GM21381 (cell line): ENCODE data around the gene SLC25A34.

Source experiments
- ATAC-seq: cut with Tn5 transposase; IDR thresholded peaks from one replicate; pipeline ENCODE4 v1.9.1; 2021; ENCODE audit warnings: mild to moderate bottlenecking, moderate library complexity; ENCODE audit not compliant: unreplicated experiment

Gene SLC25A34

GRCh38 chr1:15731735-15732685 lies 4.0 kb upstream of the SLC25A34 start:
- ATAC-seq: no peak

- no peak for ATAC-seq
Observed at GRCh38 chr1:15732686-15733081, 3.4 kb upstream of the SLC25A34 start.

- ATAC-seq: no peak
Observed at GRCh38 chr1:15733218-15733725, 2.8 kb upstream of the SLC25A34 start.

DNA sequence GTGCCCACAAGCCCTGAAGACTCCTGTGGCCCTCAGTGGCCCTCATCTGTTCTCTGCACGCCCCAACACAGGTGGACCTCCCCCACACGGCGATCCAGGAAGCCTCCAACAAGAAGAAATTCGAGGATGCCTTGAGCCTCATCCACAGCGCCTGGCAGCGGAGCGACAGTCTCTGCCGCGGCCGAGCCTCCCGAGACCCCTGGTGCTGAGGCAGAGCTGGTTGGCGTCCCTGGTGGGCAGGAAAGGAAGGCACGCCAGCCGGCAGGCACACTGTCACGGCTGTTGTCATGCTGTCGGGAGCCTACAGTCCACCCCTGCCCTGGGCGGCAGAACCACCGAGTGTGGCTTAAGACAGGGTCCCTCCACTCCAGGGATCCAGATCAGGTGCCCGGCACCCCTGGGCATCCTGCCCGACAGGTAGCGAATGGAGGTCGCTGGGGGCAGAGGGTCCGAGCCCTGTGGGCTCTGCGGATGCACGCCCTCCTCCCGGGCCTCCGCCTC lies 2.3 kb upstream of the SLC25A34 start:
- no peak for ATAC-seq

- no peak for ATAC-seq
Observed at GRCh38 chr1:15734296-15734695, 1.8 kb upstream of the SLC25A34 start.

GRCh38 chr1:15734901-15735300 lies 1.2 kb upstream of the SLC25A34 start:
- no peak for ATAC-seq

- no peak for ATAC-seq
Observed at GRCh38 chr1:15735304-15736037, 587 bp upstream of the SLC25A34 start.

DNA sequence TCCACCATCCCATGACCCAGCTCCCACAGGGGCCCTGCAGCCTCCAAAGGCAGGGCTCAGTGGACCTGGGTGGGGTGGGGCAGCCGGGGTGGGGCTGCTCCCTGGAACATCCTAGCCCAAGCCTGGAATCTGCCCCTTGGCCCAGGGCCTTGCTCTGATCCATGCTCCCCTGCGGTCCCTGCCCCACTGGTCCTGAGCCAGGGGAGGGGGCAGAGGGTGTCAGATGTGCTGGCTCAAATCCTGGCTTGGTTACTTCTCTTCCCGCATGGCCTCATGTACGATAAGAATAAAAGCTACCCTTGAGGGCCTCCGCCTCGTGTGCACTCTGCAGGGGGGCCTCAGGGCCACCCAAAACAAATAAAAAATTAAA lies 819 bp downstream of the SLC25A34 start:
- ATAC-seq: no peak

DNA sequence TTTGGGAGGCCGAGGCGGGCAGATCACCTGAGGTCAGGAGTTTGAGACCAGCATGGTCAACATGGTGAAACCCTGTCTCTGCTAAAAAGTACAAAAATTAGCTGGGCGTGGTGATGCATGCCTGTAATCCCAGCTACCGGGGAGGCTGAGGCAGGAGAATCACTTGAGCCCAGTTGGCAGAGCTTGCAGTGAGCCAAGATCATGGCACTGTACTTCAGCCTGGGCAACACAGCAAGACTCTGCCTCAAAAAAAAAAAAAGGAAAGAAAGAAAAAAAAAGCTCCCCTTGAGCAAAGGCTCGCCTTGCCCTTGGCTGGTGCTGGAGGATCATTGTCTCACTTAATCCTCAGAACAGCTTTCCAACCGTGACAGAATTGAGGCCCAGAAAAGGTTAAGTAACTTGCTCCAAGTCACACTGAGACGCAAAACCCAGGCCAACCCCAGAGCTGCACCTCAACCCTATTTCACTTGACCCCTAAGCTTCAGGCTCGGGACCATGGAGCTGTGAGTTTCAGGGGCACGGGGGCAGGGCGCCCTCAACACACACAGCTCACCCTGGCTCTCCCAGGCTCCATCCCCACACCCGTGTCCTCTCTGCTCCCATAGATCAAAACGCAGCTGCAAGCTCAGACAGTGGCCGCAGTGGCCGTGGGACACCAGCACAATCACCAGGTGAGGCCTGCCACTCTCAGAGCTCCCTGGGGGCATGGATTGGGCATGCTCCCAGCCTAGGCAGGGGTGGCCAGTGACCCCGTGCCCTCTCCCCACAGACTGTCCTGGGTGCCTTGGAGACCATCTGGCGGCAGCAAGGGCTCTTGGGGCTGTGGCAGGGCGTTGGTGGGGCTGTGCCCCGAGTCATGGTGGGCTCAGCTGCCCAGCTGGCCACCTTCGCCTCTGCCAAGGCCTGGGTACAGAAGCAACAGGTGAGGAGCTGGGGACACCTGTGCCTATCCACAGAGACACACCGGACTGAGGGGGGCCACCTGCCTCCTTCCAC lies 1.6 kb downstream of the SLC25A34 start:
- no peak for ATAC-seq

GRCh38 chr1:15738416-15739113 lies 2.5 kb downstream of the SLC25A34 start:
- ATAC-seq: no peak

DNA sequence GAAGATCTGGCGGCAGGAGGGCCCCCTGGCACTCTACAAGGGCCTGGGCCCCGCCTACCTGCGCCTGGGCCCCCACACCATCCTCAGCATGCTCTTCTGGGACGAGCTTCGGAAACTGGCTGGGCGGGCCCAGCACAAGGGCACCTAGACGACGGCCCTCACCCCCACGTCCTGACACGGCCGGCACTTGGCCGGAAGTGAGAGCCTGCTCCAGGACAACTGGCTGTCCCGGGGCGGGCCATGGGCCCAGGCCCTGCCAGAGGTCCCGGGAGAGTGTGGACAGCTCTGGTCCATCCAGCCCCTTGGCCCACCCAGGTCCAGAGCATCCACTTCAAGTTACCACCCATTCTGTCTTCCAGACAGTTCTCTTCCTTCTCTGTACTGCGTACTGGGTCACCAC lies 3.2 kb downstream of the SLC25A34 start:
- no peak for ATAC-seq

DNA sequence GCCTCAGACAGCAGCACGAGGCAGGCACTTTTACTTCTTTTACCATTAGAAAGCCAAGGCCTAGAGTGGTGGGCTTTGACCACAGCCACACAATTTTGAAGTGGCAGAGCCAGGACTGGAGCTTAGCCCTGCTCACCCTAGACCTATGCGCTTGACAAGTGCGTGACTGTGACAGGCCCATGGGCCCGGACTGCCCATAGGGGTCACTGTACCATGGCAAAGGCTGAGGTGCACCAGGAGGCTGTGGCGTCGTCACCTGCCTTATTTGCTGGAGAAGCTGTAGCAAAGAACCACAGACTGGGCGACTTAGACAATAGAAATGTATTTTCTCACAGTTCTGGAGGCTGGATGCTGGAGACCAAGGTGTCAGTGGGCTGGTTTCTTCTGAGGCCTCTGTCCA lies 3.7 kb downstream of the SLC25A34 start:
- ATAC-seq: no peak

- no peak for ATAC-seq
Observed at GRCh38 chr1:15740924-15741850, 5.1 kb downstream of the SLC25A34 start.

GRCh38 chr1:15742339-15742801 lies 6.3 kb downstream of the SLC25A34 start, which contains the start of gene TMEM82:
Gene TMEM82 (plus strand): TSS chr1:15742499. CDS start chr1:15742560, 61 bp downstream.
- ATAC-seq: no peak

GRCh38 chr1:15744122-15744679 lies 8.1 kb downstream of the SLC25A34 start:
- ATAC-seq: no peak

GRCh38 chr1:15747378-15747777 lies 11.3 kb downstream of the SLC25A34 start:
- ATAC-seq: no peak

DNA sequence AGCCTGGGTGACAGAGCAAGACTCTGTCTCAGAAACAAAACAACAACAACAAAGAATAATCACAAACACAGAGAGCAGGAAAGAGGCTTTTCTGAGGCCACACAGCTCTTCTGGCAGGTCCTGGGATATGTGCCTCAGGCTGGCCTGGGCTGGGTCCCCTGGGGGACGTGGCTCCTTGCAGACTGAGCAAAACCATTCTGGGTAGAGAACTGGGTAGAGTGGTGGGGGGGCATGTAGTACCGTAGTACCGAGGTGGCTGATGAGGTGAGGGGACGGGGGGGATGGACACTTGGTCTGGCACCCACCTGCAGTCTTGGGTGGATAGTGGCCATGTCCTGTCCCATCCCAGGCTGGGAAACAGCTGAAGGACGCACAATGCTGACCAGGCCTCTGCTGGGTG lies 12.2 kb downstream of the SLC25A34 start:
- no peak for ATAC-seq

DNA sequence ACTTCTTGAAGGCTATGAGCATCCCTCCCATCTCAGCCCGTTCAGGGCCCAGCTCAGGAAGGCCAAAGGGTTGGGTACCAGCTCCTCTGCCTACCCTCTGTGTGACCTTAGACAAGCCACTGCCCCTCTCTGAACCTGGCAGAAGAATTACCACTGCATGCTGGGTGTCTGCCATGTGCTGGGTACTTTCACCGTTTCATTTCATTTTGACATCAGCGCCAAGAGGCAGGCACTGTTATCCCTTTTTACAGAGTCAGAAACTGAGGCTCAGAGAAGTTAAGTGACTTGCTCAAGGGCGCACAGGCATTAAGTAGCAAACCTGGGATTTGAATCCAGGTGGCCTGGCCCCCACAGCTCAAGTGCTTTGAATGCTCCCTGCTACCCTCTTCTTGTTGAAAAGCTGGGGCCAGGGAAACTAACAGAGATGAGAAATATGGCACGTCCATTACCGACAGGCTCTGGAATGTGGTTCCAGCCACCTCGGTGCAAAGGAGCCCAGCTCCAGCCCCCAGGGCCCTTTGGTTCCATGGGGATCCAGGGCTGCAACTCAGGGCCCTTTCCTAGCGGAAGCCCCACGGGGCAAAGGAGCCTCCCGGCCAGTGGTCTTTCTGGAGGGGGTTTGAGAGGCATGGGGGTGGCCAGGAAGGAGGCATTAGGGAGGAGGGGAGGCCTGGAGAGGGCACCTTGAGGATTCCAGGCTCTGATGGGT lies 12.8 kb downstream of the SLC25A34 start:
- no peak for ATAC-seq
